Keratinocyte (primary cell): ENCODE measurements around the gene CELSR3. TPM values are rescaled to one million over a fixed set of nuclear protein-coding genes. Genes with fewer than 3 reads are reported as not detected.
A peak's percentile ranks its signal among the peaks of the same experiment; 100 is the strongest.

Source experiments
- DNase-seq: peaks from one replicate; pipeline ENCODE4 v3.0.0-alpha.2; 2011; ENCODE audit warnings: low read depth, missing footprints, low spot score
- FAIRE-seq: peaks from 2 replicates; lab custom pipeline; 2011; peaks lifted over from hg19 to GRCh38; lab: Jason Lieb, UNC
- H2AFZ ChIP-seq: 2 replicates; pipeline ENCODE4 v1.6.0; 2012; ENCODE audit warnings: low read length, control low read depth, inconsistent platforms; ENCODE audit not compliant: control insufficient read depth
- H3K27ac ChIP-seq: 2 replicates; pipeline ENCODE4 v1.5.1; 2011; ENCODE audit warnings: low read length; ENCODE audit not compliant: control insufficient read depth, insufficient read depth
- H3K27me3 ChIP-seq: 3 replicates; pipeline ENCODE4 v1.6.0; 2011; ENCODE audit warnings: low read length; ENCODE audit not compliant: control insufficient read depth, insufficient read depth; ENCODE audit errors: extremely low read depth
- H3K36me3 ChIP-seq, 2 experiments: 2 replicates in 1 of 2; 3 replicates in 1 of 2; pipeline ENCODE4 v1.5.1; 2011; ENCODE audit warnings: low read length in 2 of 2, mild to moderate bottlenecking in 1 of 2; ENCODE audit not compliant: control insufficient read depth in 2 of 2, insufficient read depth in 2 of 2; ENCODE audit errors: extremely low read depth in 1 of 2
- H3K4me1 ChIP-seq: 3 replicates; pipeline ENCODE4 v1.5.1; 2011; ENCODE audit warnings: low read length; ENCODE audit not compliant: control insufficient read depth, insufficient read depth; ENCODE audit errors: extremely low read depth
- H3K4me2 ChIP-seq: 3 replicates; pipeline ENCODE4 v1.6.0; 2011; ENCODE audit warnings: low read depth, low read length; ENCODE audit not compliant: control insufficient read depth, insufficient read depth; ENCODE audit errors: extremely low read depth
- H3K4me3 ChIP-seq, 3 experiments: fragments of 200-600 bp in 1 of 3; sonication (generic) in 1 of 3; 2 replicates in 2 of 3; 3 replicates in 1 of 3; pipeline ENCODE4 v1.5.1; 2011 to 2016; ENCODE audit warnings: low read length in 3 of 3, mild to moderate bottlenecking in 3 of 3, control low read depth in 2 of 3, inconsistent platforms in 1 of 3, low read depth in 1 of 3, mixed read lengths in 1 of 3, mixed run types in 1 of 3, moderate library complexity in 1 of 3; ENCODE audit not compliant: control insufficient read depth in 2 of 3, insufficient read depth in 2 of 3; ENCODE audit errors: extremely low read depth in 1 of 3
- H3K79me2 ChIP-seq: 2 replicates; pipeline ENCODE4 v1.6.0; 2012; ENCODE audit warnings: low read length; ENCODE audit not compliant: control insufficient read depth, insufficient read depth
- H3K9ac ChIP-seq: 3 replicates; pipeline ENCODE4 v1.6.0; 2011; ENCODE audit warnings: low read length; ENCODE audit not compliant: control insufficient read depth, insufficient read depth; ENCODE audit errors: extremely low read depth
- H3K9me1 ChIP-seq: 3 replicates; pipeline ENCODE4 v1.6.0; 2011; ENCODE audit warnings: low read length; ENCODE audit not compliant: control insufficient read depth, insufficient read depth; ENCODE audit errors: extremely low read depth
- H3K9me3 ChIP-seq: 2 replicates; pipeline ENCODE4 v1.5.1; 2012; ENCODE audit warnings: low read depth, low read length; ENCODE audit not compliant: control insufficient read depth
- H4K20me1 ChIP-seq: 3 replicates; pipeline ENCODE4 v1.6.0; 2011; ENCODE audit warnings: low read length; ENCODE audit not compliant: control insufficient read depth, insufficient read depth; ENCODE audit errors: extremely low read depth
- CTCF ChIP-seq, 3 experiments: IDR thresholded peaks in 1 of 3; conservative IDR thresholded peaks in 1 of 3; optimal IDR thresholded peaks in 1 of 3; 2 replicates in 2 of 3; 3 replicates in 1 of 3; pipeline versions ENCODE3 to v1.5.1; 2011; ENCODE audit warnings: low read length in 3 of 3, mild to moderate bottlenecking in 3 of 3, moderate library complexity in 2 of 3, control low read depth in 1 of 3, inconsistent platforms in 1 of 3; ENCODE audit not compliant: insufficient read depth in 2 of 3; ENCODE audit errors: extremely low read depth in 1 of 3
- EZH2 ChIP-seq: IDR thresholded peaks from one replicate; pipeline ENCODE4 v1.6.1; 2012; ENCODE audit warnings: inconsistent platforms, mild to moderate bottlenecking, low read length, moderate library complexity
- dilution Hi-C: fragments of 300-500 bp; cut with MboI; formaldehyde crosslinking; loops from one replicate; pipeline ENCODE4 v1.7.0; 2020; ENCODE audit warnings: low sequenced_read_pairs; ENCODE audit not compliant: extremely low pct_ligation_motif_present
- polyA plus RNA-seq, 5 experiments: library from polyadenylated mRNA; depleted of rRNA in 3 of 5; stranded (reverse) in 3 of 5; stranded (forward) in 1 of 5; unstranded in 1 of 5; fragments of >200 nt; gene quantifications; 1 replicate in 1 of 5; 2 replicates in 3 of 5; 3 replicates in 1 of 5; pipeline versions ENCODE4 v1.2.1 to v1.2.3, GENCODE V29; 2011 to 2012; ENCODE audit warnings: missing spikeins in 2 of 5, low read depth in 1 of 5, low replicate concordance in 1 of 5

Gene CELSR3
- polyA plus RNA-seq, 1 donor (not counting 4 experiments of a cell fraction or from before 2014, with no cell fraction given) = 0.25 TPM

GRCh38 chr3:48593337-48593736, 69.3 kb downstream of the CELSR3 start:
- no peaks in the 10 kb centered on the region for H3K27me3 ChIP-seq
- DNase-seq (no peak), FAIRE-seq (no peak)
- peak overlapping the region; percentile 60 to 95 (median 91) for H3K4me3 ChIP-seq
- no peaks in the 10 kb centered on the region for H3K9me3 ChIP-seq
- H3K9me1 ChIP-seq = peaks cover 2% of the 10 kb centered on the region
- H3K79me2 ChIP-seq = peaks cover 67% of the 10 kb centered on the region
- TF ChIP-seq EZH2 = no peak
- peaks cover 20% of the 10 kb centered on the region for H4K20me1 ChIP-seq
- peaks cover 61% of the 10 kb centered on the region for H3K4me1 ChIP-seq
- H3K27ac ChIP-seq = peak overlapping the region; percentile 13
- H3K4me2 ChIP-seq = peak overlapping the region; percentile 98
- dilution Hi-C loops = no loop called here
- no peak overlapping the region for H2AFZ ChIP-seq
- H3K36me3 ChIP-seq = peaks cover 33 to 62% of the 10 kb centered on the region in 2 experiments
- peak overlapping the region; percentile 93 for H3K9ac ChIP-seq

GRCh38 chr3:48592519-48593087, 70.1 kb downstream of the CELSR3 start:
- dilution Hi-C loops = no loop called here
- DNase-seq = no peak
- no peak overlapping the region for H2AFZ ChIP-seq
- H3K4me2 ChIP-seq = peak overlapping the region; percentile 98
- H3K4me3 ChIP-seq = peak overlapping the region; percentile 60 to 95 (median 91)
- peaks cover 74% of the 10 kb centered on the region for H3K79me2 ChIP-seq
- peaks cover 53% of the 10 kb centered on the region for H3K4me1 ChIP-seq
- H3K9ac ChIP-seq = peak overlapping the region; percentile 93
- peaks cover 41 to 65% of the 10 kb centered on the region in 2 experiments for H3K36me3 ChIP-seq
- FAIRE-seq = no peak
- no peaks in the 10 kb centered on the region for H3K9me3 ChIP-seq
- H3K9me1 ChIP-seq = peaks cover 2% of the 10 kb centered on the region
- TF ChIP-seq EZH2 (no peak), CTCF (optimal IDR thresholded peaks at IDR 0.05 in 1 of 3, IDR thresholded peaks at IDR 0.05 in 1 of 3, conservative IDR thresholded peaks at IDR 0.05 in 1 of 3; ENCODE audit: extremely low read depth in 1 of 3, insufficient read depth in 2 of 3, low read length in 3 of 3) (no peak)
- H3K27me3 ChIP-seq = no peaks in the 10 kb centered on the region
- H3K27ac ChIP-seq = no peak overlapping the region
- H4K20me1 ChIP-seq = peaks cover 25% of the 10 kb centered on the region
